ENCODE data around the gene WNK2.

DNA sequence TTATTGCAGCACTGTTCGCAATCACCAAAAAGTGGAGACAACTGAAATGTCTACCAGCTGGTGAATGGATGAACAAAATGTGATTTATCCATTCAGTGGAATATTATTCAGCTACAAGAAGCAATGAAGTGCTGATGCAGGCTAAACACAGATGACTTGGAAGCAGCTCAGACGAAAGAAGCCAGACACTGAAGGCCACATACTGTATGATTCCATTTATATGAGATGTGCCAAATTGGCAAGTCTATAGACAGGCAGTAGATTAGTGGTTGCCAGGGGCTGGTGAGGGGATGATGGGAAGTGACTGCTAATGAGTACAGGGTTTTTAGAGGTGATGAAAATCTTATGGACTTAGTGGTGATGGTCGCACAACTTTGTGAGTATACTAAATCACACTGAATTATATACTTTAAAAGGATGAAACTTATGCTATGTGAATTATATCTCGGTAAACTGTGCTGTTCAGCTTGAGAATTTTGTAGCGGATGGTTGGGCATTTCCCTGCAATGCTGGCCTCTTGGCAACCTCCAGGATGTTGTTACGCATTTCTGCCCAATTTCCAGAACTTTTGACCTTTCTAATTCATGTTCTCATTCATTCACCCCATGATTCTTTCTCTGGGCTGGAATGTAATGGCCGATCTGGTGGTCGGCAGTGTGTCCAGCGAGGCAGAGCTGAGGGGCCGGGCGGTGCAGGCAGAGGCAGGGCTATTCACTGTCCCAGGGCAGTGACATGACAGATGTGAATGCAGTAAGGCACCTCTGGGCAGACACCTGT lies 22.0 kb upstream of the WNK2 start:
- TF ChIP-seq, protein P1, sequence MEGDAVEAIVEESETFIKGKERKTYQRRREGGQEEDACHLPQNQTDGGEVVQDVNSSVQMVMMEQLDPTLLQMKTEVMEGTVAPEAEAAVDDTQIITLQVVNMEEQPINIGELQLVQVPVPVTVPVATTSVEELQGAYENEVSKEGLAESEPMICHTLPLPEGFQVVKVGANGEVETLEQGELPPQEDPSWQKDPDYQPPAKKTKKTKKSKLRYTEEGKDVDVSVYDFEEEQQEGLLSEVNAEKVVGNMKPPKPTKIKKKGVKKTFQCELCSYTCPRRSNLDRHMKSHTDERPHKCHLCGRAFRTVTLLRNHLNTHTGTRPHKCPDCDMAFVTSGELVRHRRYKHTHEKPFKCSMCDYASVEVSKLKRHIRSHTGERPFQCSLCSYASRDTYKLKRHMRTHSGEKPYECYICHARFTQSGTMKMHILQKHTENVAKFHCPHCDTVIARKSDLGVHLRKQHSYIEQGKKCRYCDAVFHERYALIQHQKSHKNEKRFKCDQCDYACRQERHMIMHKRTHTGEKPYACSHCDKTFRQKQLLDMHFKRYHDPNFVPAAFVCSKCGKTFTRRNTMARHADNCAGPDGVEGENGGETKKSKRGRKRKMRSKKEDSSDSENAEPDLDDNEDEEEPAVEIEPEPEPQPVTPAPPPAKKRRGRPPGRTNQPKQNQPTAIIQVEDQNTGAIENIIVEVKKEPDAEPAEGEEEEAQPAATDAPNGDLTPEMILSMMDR (IDR thresholded peaks at IDR 0.05): no peak
- TF ChIP-seq POLR2A (IDR thresholded peaks at IDR 0.05): no peak

All from adrenal gland (tissue), 5 donors.